ENCODE data around the gene ABCB4.

GRCh38 chr7:87511510-87511909 lies 36.0 kb upstream of the ABCB4 start:
- no peak for TF ChIP-seq CTCF (IDR thresholded peaks at IDR 0.05)
- no peak for TF ChIP-seq EP300 (IDR thresholded peaks at IDR 0.05)
- no peak for TF ChIP-seq POLR2AphosphoS5 (IDR thresholded peaks at IDR 0.05)
- TF ChIP-seq POLR2A (IDR thresholded peaks at IDR 0.05) = no peak
